Fibroblast of lung (primary cell): Measurements from ENCODE around the gene CARMIL1. TPM values are rescaled to one million over a fixed set of nuclear protein-coding genes. Genes with fewer than 3 reads are reported as not detected.
A peak's percentile ranks its signal among the peaks of the same experiment; 100 is the strongest.

Source experiments
- DNase-seq, 2 donors: peaks; one replicate each; pipeline versions ENCODE4 v3.0.0 to v3.0.0-alpha.2; 2010; ENCODE audit warnings: low read depth in 2 of 2
- H2AFZ ChIP-seq: 2 replicates; pipeline ENCODE4 v1.5.1; 2012; ENCODE audit warnings: low read length, control low read depth, inconsistent platforms
- H3K27ac ChIP-seq: 2 replicates; pipeline ENCODE4 v1.5.1; 2011; ENCODE audit warnings: low read length, control low read depth; ENCODE audit not compliant: insufficient read depth
- H3K27me3 ChIP-seq: 2 replicates; pipeline ENCODE4 v1.5.1; 2011; ENCODE audit warnings: mild to moderate bottlenecking, low read length; ENCODE audit not compliant: control insufficient read depth, insufficient read depth
- H3K36me3 ChIP-seq: 2 replicates; pipeline ENCODE4 v1.5.1; 2011; ENCODE audit warnings: low read length; ENCODE audit not compliant: control insufficient read depth, insufficient read depth
- H3K4me1 ChIP-seq: 2 replicates; pipeline ENCODE4 v1.5.1; 2011; ENCODE audit warnings: low read length; ENCODE audit not compliant: control insufficient read depth, insufficient read depth; ENCODE audit errors: extremely low read depth
- H3K4me2 ChIP-seq: 2 replicates; pipeline ENCODE4 v1.5.1; 2011; ENCODE audit warnings: low read length, control low read depth; ENCODE audit not compliant: insufficient read depth; ENCODE audit errors: extremely low read depth
- H3K4me3 ChIP-seq, 4 experiments: fragments of 200-600 bp in 1 of 4; sonication (generic) in 1 of 4; replicated peaks in 1 of 4; 2 replicates each; pipeline ENCODE4 v1.5.1; 2011 to 2016; ENCODE audit warnings: low read length in 4 of 4, low read depth in 3 of 4, mild to moderate bottlenecking in 3 of 4, control low read depth in 2 of 4, inconsistent platforms in 1 of 4, mixed read lengths in 1 of 4; ENCODE audit not compliant: insufficient read depth in 1 of 4; ENCODE audit errors: control extremely low read depth in 1 of 4
- H3K79me2 ChIP-seq: 2 replicates; pipeline ENCODE4 v1.5.1; 2012; ENCODE audit warnings: mild to moderate bottlenecking, low read length, inconsistent platforms; ENCODE audit not compliant: control insufficient read depth, insufficient read depth
- H3K9ac ChIP-seq: 2 replicates; pipeline ENCODE4 v1.5.1; 2011; ENCODE audit warnings: mild to moderate bottlenecking, low read length, control low read depth; ENCODE audit not compliant: insufficient read depth
- H3K9me3 ChIP-seq: 2 replicates; pipeline ENCODE4 v1.5.1; 2012; ENCODE audit warnings: low read depth, low read length; ENCODE audit not compliant: control insufficient read depth, insufficient read depth
- H4K20me1 ChIP-seq: 2 replicates; pipeline ENCODE4 v1.5.1; 2011; ENCODE audit warnings: low read length; ENCODE audit not compliant: control insufficient read depth, insufficient read depth; ENCODE audit errors: extremely low read depth
- CTCF ChIP-seq, 2 donors: IDR thresholded peaks in 1 of 2; conservative IDR thresholded peaks in 1 of 2; 1 replicate in 1 of 2; 2 replicates in 1 of 2; pipeline ENCODE4 v1.5.1; 2011 to 2012; ENCODE audit warnings: low read length in 2 of 2, control low read depth in 1 of 2, inconsistent platforms in 1 of 2, low read depth in 1 of 2, mild to moderate bottlenecking in 1 of 2
- EZH2 ChIP-seq: IDR thresholded peaks from 2 replicates; pipeline ENCODE4 v1.5.1; 2012; ENCODE audit warnings: low read length, control low read depth, mild to moderate bottlenecking; ENCODE audit errors: missing control alignments
- polyA plus RNA-seq, 2 donors: library from polyadenylated mRNA; depleted of rRNA in 1 of 2; stranded (reverse) in 1 of 2; unstranded in 1 of 2; fragments of >200 nt; gene quantifications; 2 replicates each; pipeline ENCODE4 v1.2.1, GENCODE V29; 2011 to 2012; ENCODE audit warnings: missing spikeins in 1 of 2
- total RNA-seq: library from RNA; depleted of rRNA; stranded (reverse); fragments of >200 nt; gene quantifications from 2 replicates; pipeline ENCODE4 v1.2.1, GENCODE V29; 2014

The CARMIL1 gene
- total and polyA plus RNA-seq, 2 donors (not counting 1 experiment from before 2014, with no cell fraction given): 10.2 to 12.5 TPM

GRCh38 chr6:25553502-25553901 is 274.3 kb downstream of the CARMIL1 start:
- H3K36me3 ChIP-seq: no peaks in the 10 kb centered on the region
- DNase-seq: peak in 1 of 2 donors; percentile 3
- TF ChIP-seq CTCF (conservative IDR thresholded peaks at IDR 0.05 in 1 of 2, IDR thresholded peaks at IDR 0.05 in 1 of 2; ENCODE audit: low read depth in 1 of 2, low read length in 2 of 2) (no peak), EZH2 (no peak)

DNA sequence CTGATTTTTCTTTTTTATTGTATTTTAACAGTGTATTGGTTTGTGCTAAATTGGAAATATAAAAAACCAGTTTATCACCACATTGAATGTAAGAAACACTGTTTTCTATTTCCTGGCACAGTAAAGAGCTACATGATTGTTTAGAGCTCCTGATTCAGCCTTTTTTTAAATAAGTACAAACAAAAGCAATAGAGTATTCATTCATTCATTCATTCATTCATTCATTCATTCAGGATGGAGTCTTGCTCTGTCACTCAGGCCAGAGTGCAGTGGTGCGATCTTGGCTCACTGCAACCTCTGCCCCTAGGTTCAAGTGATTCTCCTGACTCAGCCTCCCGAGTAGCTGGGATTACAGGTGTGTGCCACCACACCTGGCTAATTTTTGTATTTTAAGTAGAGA is 276.0 kb downstream of the CARMIL1 start:
- Histone ChIP-seq H3K27me3 (no peaks in the 10 kb centered on the region), H3K9me3 (no peaks in the 10 kb centered on the region), H2AFZ (no peak overlapping the region), H3K36me3 (no peaks in the 10 kb centered on the region), H3K4me1 (no peaks in the 10 kb centered on the region), H3K4me2 (no peak overlapping the region), H3K79me2 (no peaks in the 10 kb centered on the region), H3K27ac (no peak overlapping the region), H3K9ac (no peak overlapping the region), H4K20me1 (no peaks in the 10 kb centered on the region), H3K4me3 (no peak overlapping the region)
- TF ChIP-seq CTCF (conservative IDR thresholded peaks at IDR 0.05 in 1 of 2, IDR thresholded peaks at IDR 0.05 in 1 of 2; ENCODE audit: low read depth in 1 of 2, low read length in 2 of 2): no peak
- DNase-seq: no peak

More at GRCh38 chr6:25553502-25553901, 274.3 kb downstream of the CARMIL1 start:
- Histone ChIP-seq H3K4me1 (no peaks in the 10 kb centered on the region), H3K4me3 (no peak overlapping the region), H4K20me1 (no peaks in the 10 kb centered on the region), H3K9ac (no peak overlapping the region), H3K27ac (no peak overlapping the region), H3K9me3 (no peaks in the 10 kb centered on the region), H3K79me2 (no peaks in the 10 kb centered on the region), H3K4me2 (no peak overlapping the region), H3K27me3 (no peaks in the 10 kb centered on the region), H2AFZ (no peak overlapping the region)

DNA sequence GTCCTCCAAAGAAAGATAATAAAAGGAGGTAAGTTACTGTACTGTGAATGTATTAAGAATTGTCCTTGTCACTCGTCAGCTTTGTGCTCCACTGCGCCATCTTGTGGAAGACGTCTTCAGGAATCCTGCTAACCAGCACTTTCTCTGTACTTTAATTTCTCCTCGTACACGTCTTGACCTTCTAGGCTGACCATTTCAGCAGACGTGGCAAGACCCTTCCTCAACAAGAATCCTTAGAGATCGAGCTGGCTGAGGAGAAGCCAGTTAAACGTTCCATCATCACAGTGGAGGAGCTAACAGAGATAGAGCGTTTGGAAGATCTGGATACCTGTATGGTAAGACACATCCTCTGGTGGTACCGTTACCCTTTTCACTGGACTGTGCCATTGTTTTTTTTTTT is 277.3 kb downstream of the CARMIL1 start:
- no peaks in the 10 kb centered on the region for H3K79me2 ChIP-seq
- H3K4me1 ChIP-seq: no peaks in the 10 kb centered on the region
- peak; percentile 88 to 92 for TF ChIP-seq CTCF (conservative IDR thresholded peaks at IDR 0.05 in 1 of 2, IDR thresholded peaks at IDR 0.05 in 1 of 2; ENCODE audit: low read depth in 1 of 2, low read length in 2 of 2)
- TF ChIP-seq EZH2: no peak
- H3K27me3 ChIP-seq: no peaks in the 10 kb centered on the region
- no peak overlapping the region for H3K4me3 ChIP-seq
- H3K27ac ChIP-seq: no peak overlapping the region
- no peak overlapping the region for H3K9ac ChIP-seq
- H2AFZ ChIP-seq: peak overlapping the region; percentile 70
- no peaks in the 10 kb centered on the region for H3K9me3 ChIP-seq
- DNase-seq: peak; percentile 59 to 80
- no peak overlapping the region for H3K4me2 ChIP-seq
- no peaks in the 10 kb centered on the region for H4K20me1 ChIP-seq
- H3K36me3 ChIP-seq: no peaks in the 10 kb centered on the region
